Measurements from ENCODE around the gene TAGLN. TPM values are rescaled to one million over a fixed set of nuclear protein-coding genes. Genes with fewer than 3 reads are reported as not detected.
A peak's percentile ranks its signal among the peaks of the same experiment; 100 is the strongest.

TAGLN gene
- total RNA-seq, 1 experiment from 2014 or later = 11.0 TPM

GRCh38 chr11:117231842-117232091, 32.6 kb downstream of the TAGLN start, which contains the start of gene PCSK7:
TSS of gene PCSK7 (minus strand) at chr11:117232073. CDS start at chr11:117229844, 2,229 bp downstream.
- TF ChIP-seq EZH2 (IDR thresholded peaks at IDR 0.05; ENCODE audit: low read depth) (no peak), CTCF (conservative IDR thresholded peaks at IDR 0.05) (no peak)
- peak in 1 of 2 experiments; percentile 59 for DNase-seq
- H3K4me1 ChIP-seq (replicated peaks; ENCODE audit: insufficient read depth) = peaks cover 25% of the 10 kb centered on the region
- H3K36me3 ChIP-seq (ENCODE audit: low read depth) = peaks cover 12% of the 10 kb centered on the region
- H4K20me1 ChIP-seq (ENCODE audit: insufficient read depth) = peaks cover 7% of the 10 kb centered on the region; the same call in 1 of the 2 replicates
- no peaks in the 10 kb centered on the region for H3K9me3 ChIP-seq (ENCODE audit: insufficient read depth, low read depth)
- H3K9me2 ChIP-seq (ENCODE audit: insufficient read depth) = no peaks in the 10 kb centered on the region
- no peaks in the 10 kb centered on the region for H3K27me3 ChIP-seq (ENCODE audit: insufficient read depth, low read depth)
- H3K27ac ChIP-seq = no peak within 1 kb of the TSS
- intact Hi-C loops (cut with micrococcal nuclease; ENCODE audit: unreplicated experiment) = loop anchor here (2.0 to 5.0 kb wide), 2 partner anchors 97 to 444 kb away; partner anchors contain the start of gene ZPR1
- peaks cover 15% of the 10 kb centered on the region; the same call in 1 of the 2 replicates for H3F3A ChIP-seq (ENCODE audit: insufficient read depth, low read depth)
- peak within 1 kb of the TSS; percentile 99 for H3K4me2 ChIP-seq
- CTCF ChIA-PET = interaction anchor here (1.1 kb wide), 1 partner anchor 10 kb away, joined by 5 read pairs; no protein-coding TSS in a partner anchor
- BruUV-seq (replicated peaks) = no TSS peak
- POLR2A ChIA-PET (ENCODE audit: unreplicated experiment) = interaction anchor here (0.6 kb wide), 1 partner anchor 87 kb away, joined by 3 read pairs; the partner anchor contains the start of gene PAFAH1B2
- H3K4me3 ChIP-seq = peak within 1 kb of the TSS; percentile 99
- peak within 1 kb of the TSS; percentile 100 for H2AFZ ChIP-seq
- peaks cover 40% of the 10 kb centered on the region for H3K79me2 ChIP-seq (ENCODE audit: low read depth)

DNA sequence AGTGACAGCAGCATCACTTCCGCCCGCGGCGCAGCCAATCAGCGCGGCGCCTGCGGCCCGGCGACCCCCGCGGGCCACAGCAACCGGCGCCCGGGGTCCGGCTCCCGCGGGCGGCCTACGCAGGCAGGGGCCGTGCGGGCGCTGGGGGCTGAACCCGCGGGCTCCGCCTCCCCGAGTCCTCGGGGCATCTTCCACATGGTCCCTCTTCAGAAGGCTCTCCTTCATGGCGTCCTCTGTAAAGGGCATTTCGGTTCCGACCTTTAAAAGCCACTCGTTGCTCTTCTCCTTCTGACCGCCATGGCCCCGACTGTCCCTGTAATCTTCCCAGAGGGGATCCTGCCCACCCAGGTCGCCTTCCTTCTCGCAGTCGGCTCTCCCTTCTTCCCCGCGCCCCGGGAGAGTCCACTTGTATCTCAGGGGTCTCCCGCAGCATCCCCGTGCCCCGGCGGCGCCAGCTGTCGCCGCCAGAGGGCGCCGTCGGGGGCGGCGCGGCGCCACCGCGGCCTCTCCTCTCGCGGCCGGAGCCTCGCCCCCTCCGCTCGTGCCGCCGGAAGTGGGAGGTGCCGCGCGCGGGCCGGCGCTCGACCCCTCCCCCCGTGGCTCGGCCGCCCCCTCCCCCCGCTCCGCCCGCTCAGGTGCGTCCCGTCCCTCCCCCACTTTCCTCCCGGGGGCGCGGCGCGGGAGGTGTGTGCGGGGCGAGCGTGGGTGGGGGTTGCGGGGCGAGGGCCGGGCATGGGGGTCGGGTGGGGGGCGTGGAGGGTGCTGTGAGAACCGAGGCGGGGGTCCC, 33.1 kb downstream of the TAGLN start, which contains the start of gene RNF214:
Gene RNF214, plus strand, starts transcription at position 580 of the 787 bp plus-strand sequence. CDS start 1,602 bp downstream, outside the sequence.
- intact Hi-C loops (cut with micrococcal nuclease; ENCODE audit: unreplicated experiment) = loop anchor here (2.0 to 5.0 kb wide), 2 partner anchors 97 to 445 kb away; partner anchors contain the start of gene ZPR1
- peaks cover 7% of the 10 kb centered on the region; the same call in 1 of the 2 replicates for H4K20me1 ChIP-seq (ENCODE audit: insufficient read depth)
- peak within 1 kb of the TSS; percentile 100 for H2AFZ ChIP-seq
- H3K4me3 ChIP-seq = peak within 1 kb of the TSS; percentile 99
- BruUV-seq (replicated peaks) = no TSS peak
- peak within 1 kb of the TSS; percentile 99 for H3K4me2 ChIP-seq
- peaks cover 12% of the 10 kb centered on the region for H3K36me3 ChIP-seq (ENCODE audit: low read depth)
- CTCF ChIA-PET = interaction anchor here (1.1 kb wide), 1 partner anchor 10 kb away, joined by 5 read pairs; no protein-coding TSS in a partner anchor
- no peak for TF ChIP-seq EZH2 (IDR thresholded peaks at IDR 0.05; ENCODE audit: low read depth)
- peak; percentile 92 for TF ChIP-seq CTCF (conservative IDR thresholded peaks at IDR 0.05)
- H3K9me2 ChIP-seq (ENCODE audit: insufficient read depth) = no peaks in the 10 kb centered on the region
- no peak within 1 kb of the TSS for H3K27ac ChIP-seq
- peaks cover 25% of the 10 kb centered on the region for H3K4me1 ChIP-seq (replicated peaks; ENCODE audit: insufficient read depth)
- no peaks in the 10 kb centered on the region for H3K27me3 ChIP-seq (ENCODE audit: insufficient read depth, low read depth)
- H3K79me2 ChIP-seq (ENCODE audit: low read depth) = peaks cover 40% of the 10 kb centered on the region
- POLR2A ChIA-PET (ENCODE audit: unreplicated experiment) = no interaction called here
- DNase-seq = peak; percentile 51 to 73
- H3K9me3 ChIP-seq (ENCODE audit: insufficient read depth, low read depth) = no peaks in the 10 kb centered on the region
- H3F3A ChIP-seq (ENCODE audit: insufficient read depth, low read depth) = peaks cover 15% of the 10 kb centered on the region; the same call in 1 of the 2 replicates

- Histone ChIP-seq H3K9me2 (ENCODE audit: insufficient read depth) (no peaks in the 10 kb centered on the region), H3K36me3 (ENCODE audit: low read depth) (peaks cover 12% of the 10 kb centered on the region), H4K20me1 (ENCODE audit: insufficient read depth) (peaks cover 7% of the 10 kb centered on the region; the same call in 1 of the 2 replicates), H3F3A (ENCODE audit: insufficient read depth, low read depth) (peaks cover 15% of the 10 kb centered on the region; the same call in 1 of the 2 replicates), H3K79me2 (ENCODE audit: low read depth) (peaks cover 40% of the 10 kb centered on the region), H3K4me2 (peak overlapping the region; percentile 87), H3K9me3 (ENCODE audit: insufficient read depth, low read depth) (no peaks in the 10 kb centered on the region), H3K27me3 (ENCODE audit: insufficient read depth, low read depth) (no peaks in the 10 kb centered on the region), H3K4me3 (peak overlapping the region; percentile 99), H2AFZ (peak overlapping the region; percentile 85), H3K4me1 (replicated peaks; ENCODE audit: insufficient read depth) (peaks cover 25% of the 10 kb centered on the region), H3K27ac (no peak overlapping the region)
- no peak for DNase-seq
- ChIA-PET CTCF (no interaction called here), POLR2A (ENCODE audit: unreplicated experiment) (no interaction called here)
- intact Hi-C loops (cut with micrococcal nuclease; ENCODE audit: unreplicated experiment) = loop anchor here (2.0 to 5.0 kb wide), 2 partner anchors 96 to 446 kb away; partner anchors contain the start of gene ZPR1
- BruUV-seq (replicated peaks) = no TSS peak
- TF ChIP-seq CTCF (conservative IDR thresholded peaks at IDR 0.05) (no peak), EZH2 (IDR thresholded peaks at IDR 0.05; ENCODE audit: low read depth) (no peak)
Measured at GRCh38 chr11:117232911-117233409, 33.8 kb downstream of the TAGLN start.
